Measurements from ENCODE around the gene SERPINA6.

SERPINA6 gene

DNA sequence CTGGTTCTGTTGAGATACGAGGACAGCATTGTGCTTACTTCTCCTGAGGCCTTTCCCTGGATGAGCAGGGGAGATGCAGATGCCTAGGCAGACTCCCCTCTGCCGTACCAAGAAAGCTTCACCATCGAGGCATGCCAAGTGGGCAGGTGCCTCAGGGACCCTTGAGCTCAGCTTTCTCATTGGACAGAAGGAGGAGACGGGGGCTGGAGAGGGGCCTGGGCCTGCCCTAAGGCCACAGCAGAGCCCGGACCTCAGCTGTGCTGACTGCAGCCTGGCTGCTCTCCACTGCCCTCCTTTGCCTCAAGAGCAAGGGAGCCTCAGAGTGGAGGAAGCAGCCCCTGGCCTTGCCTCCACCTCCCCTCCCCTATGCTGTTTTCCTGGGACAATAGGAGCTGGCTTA, 41.8 kb upstream of the SERPINA6 start:
- peaks cover 0 to 2% of the 10 kb centered on the region in 2 donors for H3K4me1 ChIP-seq (ENCODE audit: control insufficient read depth in 2 of 2, insufficient read depth in 2 of 2, low read length in 2 of 2)
- no peaks in the 10 kb centered on the region for H3K27me3 ChIP-seq (ENCODE audit: control insufficient read depth in 2 of 2, insufficient read depth in 2 of 2, low read length in 2 of 2)
- no peaks in the 10 kb centered on the region for H3K9me3 ChIP-seq (ENCODE audit: control insufficient read depth in 2 of 2, low read length in 2 of 2)
- H3K9ac ChIP-seq (ENCODE audit: low read depth in 1 of 2, low read length in 2 of 2) = no peak overlapping the region
- H3K27ac ChIP-seq (ENCODE audit: low read depth in 2 of 2, low read length in 2 of 2) = no peak overlapping the region
- H3K36me3 ChIP-seq (ENCODE audit: control insufficient read depth in 2 of 2, insufficient read depth in 2 of 2, low read length in 2 of 2) = no peaks in the 10 kb centered on the region
- no peak overlapping the region for H3K4me3 ChIP-seq (ENCODE audit: low read length in 2 of 2)

DNA sequence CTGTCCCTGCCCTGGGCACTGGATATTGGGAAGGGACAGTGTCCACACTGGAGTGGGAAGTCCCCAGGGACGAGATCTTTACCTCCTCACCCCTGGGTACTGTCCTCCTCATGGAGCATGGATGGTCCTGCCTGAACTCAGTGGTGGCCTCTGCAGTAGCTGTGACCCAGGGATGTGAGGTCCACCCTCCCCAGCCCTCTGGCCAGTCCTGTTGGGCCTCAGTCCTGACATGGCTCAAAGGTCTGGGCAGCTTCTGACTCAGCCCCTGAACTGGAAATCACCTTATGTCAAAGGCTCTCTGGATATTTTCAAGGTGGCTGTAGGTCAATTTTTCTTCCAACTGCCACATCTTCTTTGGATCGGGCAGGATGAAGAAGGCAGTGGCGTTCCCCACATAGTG, 40.9 kb upstream of the SERPINA6 start:
- Histone ChIP-seq H3K4me1 (ENCODE audit: control insufficient read depth in 2 of 2, insufficient read depth in 2 of 2, low read length in 2 of 2) (peaks cover 0 to 2% of the 10 kb centered on the region in 2 donors), H3K9me3 (ENCODE audit: control insufficient read depth in 2 of 2, low read length in 2 of 2) (no peaks in the 10 kb centered on the region)

DNA sequence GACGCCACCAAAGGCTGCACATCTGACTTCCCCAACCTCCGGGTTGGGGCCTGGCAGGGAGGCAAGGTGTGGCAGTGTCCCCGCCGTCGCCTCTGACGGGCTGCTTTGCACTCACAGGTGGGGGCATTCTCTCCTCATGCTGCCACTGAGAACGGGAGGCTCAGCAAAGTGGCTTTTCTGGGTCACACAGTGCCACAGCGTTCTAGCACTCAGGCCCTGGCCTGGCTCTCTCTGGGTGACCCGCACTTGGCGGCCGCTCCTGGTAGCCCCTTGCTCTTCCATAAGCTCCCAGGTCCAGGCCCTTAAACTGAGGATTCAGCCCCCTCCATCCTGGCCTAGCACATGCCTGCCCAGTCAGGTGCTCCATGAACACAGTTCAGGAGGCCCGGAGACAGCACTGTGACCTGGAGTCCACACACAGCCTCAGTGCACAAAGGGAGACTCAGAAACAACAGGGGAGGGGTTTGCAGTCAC, 40.1 kb upstream of the SERPINA6 start:
- no peak overlapping the region for H3K9ac ChIP-seq (ENCODE audit: low read depth in 1 of 2, low read length in 2 of 2)
- no peak overlapping the region for H3K4me3 ChIP-seq (ENCODE audit: low read length in 2 of 2)
- no peaks in the 10 kb centered on the region for H3K36me3 ChIP-seq (ENCODE audit: control insufficient read depth in 2 of 2, insufficient read depth in 2 of 2, low read length in 2 of 2)
- no peak overlapping the region for H3K27ac ChIP-seq (ENCODE audit: low read depth in 2 of 2, low read length in 2 of 2)
- peaks cover 0 to 2% of the 10 kb centered on the region in 2 donors for H3K4me1 ChIP-seq (ENCODE audit: control insufficient read depth in 2 of 2, insufficient read depth in 2 of 2, low read length in 2 of 2)
- no peaks in the 10 kb centered on the region for H3K27me3 ChIP-seq (ENCODE audit: control insufficient read depth in 2 of 2, insufficient read depth in 2 of 2, low read length in 2 of 2)
- H3K9me3 ChIP-seq (ENCODE audit: control insufficient read depth in 2 of 2, low read length in 2 of 2) = no peaks in the 10 kb centered on the region

More for the DNA sequence above, 40.9 kb upstream of the SERPINA6 start:
- H3K36me3 ChIP-seq (ENCODE audit: control insufficient read depth in 2 of 2, insufficient read depth in 2 of 2, low read length in 2 of 2) = no peaks in the 10 kb centered on the region
- H3K4me3 ChIP-seq (ENCODE audit: low read length in 2 of 2) = no peak overlapping the region
- H3K27me3 ChIP-seq (ENCODE audit: control insufficient read depth in 2 of 2, insufficient read depth in 2 of 2, low read length in 2 of 2) = no peaks in the 10 kb centered on the region
- H3K9ac ChIP-seq (ENCODE audit: low read depth in 1 of 2, low read length in 2 of 2) = no peak overlapping the region
- no peak overlapping the region for H3K27ac ChIP-seq (ENCODE audit: low read depth in 2 of 2, low read length in 2 of 2)

DNA sequence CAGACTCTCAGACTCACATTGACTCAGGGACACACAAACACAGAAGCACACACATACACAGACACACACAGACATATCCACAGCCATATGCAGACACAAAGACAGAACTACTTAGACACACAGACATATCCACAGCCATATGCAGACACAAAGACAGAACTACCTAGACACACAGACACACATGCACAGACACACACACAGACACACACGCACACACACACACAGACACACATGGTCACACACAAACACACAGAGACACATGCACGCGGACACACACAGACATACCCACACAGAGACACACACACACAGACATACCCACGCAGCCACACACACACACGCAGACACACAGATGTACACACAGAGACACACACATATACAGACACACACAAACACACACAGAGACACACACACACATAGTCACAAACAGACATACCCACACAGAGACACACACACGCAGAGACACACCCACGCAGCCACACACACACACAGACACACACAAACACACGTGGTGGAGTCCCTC, 39.5 kb upstream of the SERPINA6 start:
- no peak overlapping the region for H3K4me3 ChIP-seq (ENCODE audit: low read length in 2 of 2)
- no peaks in the 10 kb centered on the region for H3K36me3 ChIP-seq (ENCODE audit: control insufficient read depth in 2 of 2, insufficient read depth in 2 of 2, low read length in 2 of 2)
- H3K4me1 ChIP-seq (ENCODE audit: control insufficient read depth in 2 of 2, insufficient read depth in 2 of 2, low read length in 2 of 2) = peaks cover 0 to 2% of the 10 kb centered on the region in 2 donors
- no peak overlapping the region for H3K9ac ChIP-seq (ENCODE audit: low read depth in 1 of 2, low read length in 2 of 2)
- no peaks in the 10 kb centered on the region for H3K9me3 ChIP-seq (ENCODE audit: control insufficient read depth in 2 of 2, low read length in 2 of 2)
- no peak overlapping the region for H3K27ac ChIP-seq (ENCODE audit: low read depth in 2 of 2, low read length in 2 of 2)
- no peaks in the 10 kb centered on the region for H3K27me3 ChIP-seq (ENCODE audit: control insufficient read depth in 2 of 2, insufficient read depth in 2 of 2, low read length in 2 of 2)

DNA sequence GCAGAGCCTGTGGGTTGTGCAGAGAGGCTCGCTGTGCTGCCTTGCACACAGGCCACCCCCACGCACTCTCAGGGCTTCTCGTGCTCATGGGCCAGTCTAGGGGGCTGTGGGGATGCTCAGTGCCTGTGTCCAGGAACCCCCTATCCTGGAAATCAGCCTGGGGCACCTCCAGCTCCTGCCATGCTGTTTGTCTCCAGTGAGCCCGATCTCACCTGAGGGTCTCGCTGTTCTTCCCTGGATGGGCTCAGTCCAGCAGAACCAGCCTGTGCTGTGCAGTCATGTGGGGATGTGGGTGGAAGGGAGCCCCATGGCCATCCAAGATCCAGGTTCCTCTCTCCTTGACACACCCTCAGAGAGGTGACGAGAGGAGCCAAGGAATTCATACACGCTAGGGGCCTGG, 38.5 kb upstream of the SERPINA6 start:
- no peak overlapping the region for H3K4me3 ChIP-seq (ENCODE audit: low read length in 2 of 2)
- no peak overlapping the region for H3K9ac ChIP-seq (ENCODE audit: low read depth in 1 of 2, low read length in 2 of 2)
- H3K4me1 ChIP-seq (ENCODE audit: control insufficient read depth in 2 of 2, insufficient read depth in 2 of 2, low read length in 2 of 2) = peaks cover 0 to 2% of the 10 kb centered on the region in 2 donors
- H3K27ac ChIP-seq (ENCODE audit: low read depth in 2 of 2, low read length in 2 of 2) = no peak overlapping the region
- no peaks in the 10 kb centered on the region for H3K9me3 ChIP-seq (ENCODE audit: control insufficient read depth in 2 of 2, low read length in 2 of 2)
- no peaks in the 10 kb centered on the region for H3K27me3 ChIP-seq (ENCODE audit: control insufficient read depth in 2 of 2, insufficient read depth in 2 of 2, low read length in 2 of 2)
- H3K36me3 ChIP-seq (ENCODE audit: control insufficient read depth in 2 of 2, insufficient read depth in 2 of 2, low read length in 2 of 2) = no peaks in the 10 kb centered on the region

DNA sequence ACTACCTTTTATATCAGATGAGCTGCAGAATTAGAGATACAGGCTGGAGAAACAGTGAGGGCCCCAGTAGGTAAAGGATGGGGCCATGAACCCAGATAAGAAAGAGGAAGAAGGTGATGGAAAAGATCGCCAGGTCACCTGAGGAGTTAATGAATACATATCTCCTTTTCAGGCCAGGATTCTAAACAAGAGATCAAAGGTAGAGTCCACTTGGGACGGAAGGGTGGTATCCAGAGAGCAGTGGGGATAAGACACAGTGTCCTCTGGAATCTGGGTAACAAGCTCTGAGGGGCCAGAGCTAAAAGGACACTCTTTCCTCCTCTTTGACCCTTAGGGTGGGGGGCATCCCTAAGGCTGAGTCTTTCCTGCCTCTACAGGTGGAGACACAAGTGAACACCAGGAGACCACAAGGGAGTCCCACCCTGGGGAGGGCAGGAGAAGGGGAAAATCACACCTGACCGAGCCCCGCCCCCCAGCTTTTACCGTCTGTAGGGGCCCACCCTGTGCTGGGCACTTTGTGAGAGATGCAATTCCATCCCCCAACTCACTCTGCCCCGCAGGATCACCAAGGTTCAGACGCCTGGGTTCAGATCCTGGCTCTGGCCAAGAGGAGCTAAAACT, 37.9 kb upstream of the SERPINA6 start:
- Histone ChIP-seq H3K4me3 (ENCODE audit: low read length in 2 of 2) (no peak overlapping the region), H3K4me1 (ENCODE audit: control insufficient read depth in 2 of 2, insufficient read depth in 2 of 2, low read length in 2 of 2) (peaks cover 0 to 2% of the 10 kb centered on the region in 2 donors), H3K9ac (ENCODE audit: low read depth in 1 of 2, low read length in 2 of 2) (no peak overlapping the region), H3K9me3 (ENCODE audit: control insufficient read depth in 2 of 2, low read length in 2 of 2) (no peaks in the 10 kb centered on the region), H3K27ac (ENCODE audit: low read depth in 2 of 2, low read length in 2 of 2) (no peak overlapping the region), H3K36me3 (ENCODE audit: control insufficient read depth in 2 of 2, insufficient read depth in 2 of 2, low read length in 2 of 2) (no peaks in the 10 kb centered on the region), H3K27me3 (ENCODE audit: control insufficient read depth in 2 of 2, insufficient read depth in 2 of 2, low read length in 2 of 2) (no peaks in the 10 kb centered on the region)

DNA sequence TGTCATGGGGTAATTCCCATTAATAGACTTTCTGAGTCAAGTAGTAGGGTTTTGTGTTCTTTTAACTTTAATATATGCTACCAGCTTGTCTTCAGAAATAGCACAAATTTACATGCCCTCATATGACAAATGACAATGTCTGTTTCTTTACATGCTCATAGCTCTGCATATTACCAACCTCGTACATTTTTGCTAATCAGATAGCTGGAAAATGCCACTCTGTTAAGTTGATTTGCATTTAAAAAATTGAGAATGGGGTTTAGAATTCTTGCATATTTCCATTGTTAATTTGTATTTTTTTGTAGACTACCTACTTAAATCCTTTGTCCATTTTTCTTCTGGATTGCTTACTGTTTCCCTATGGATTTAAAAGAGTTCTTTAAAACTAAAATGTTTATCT, 34.0 kb upstream of the SERPINA6 start:
- Histone ChIP-seq H3K4me1 (ENCODE audit: control insufficient read depth in 2 of 2, insufficient read depth in 2 of 2, low read length in 2 of 2) (peaks cover 0 to 4% of the 10 kb centered on the region in 2 donors), H3K36me3 (ENCODE audit: control insufficient read depth in 2 of 2, insufficient read depth in 2 of 2, low read length in 2 of 2) (no peaks in the 10 kb centered on the region), H3K4me3 (ENCODE audit: low read length in 2 of 2) (no peak overlapping the region), H3K9ac (ENCODE audit: low read depth in 1 of 2, low read length in 2 of 2) (no peak overlapping the region), H3K27me3 (ENCODE audit: control insufficient read depth in 2 of 2, insufficient read depth in 2 of 2, low read length in 2 of 2) (peaks cover 0 to 4% of the 10 kb centered on the region in 2 donors), H3K9me3 (ENCODE audit: control insufficient read depth in 2 of 2, low read length in 2 of 2) (no peaks in the 10 kb centered on the region), H3K27ac (ENCODE audit: low read depth in 2 of 2, low read length in 2 of 2) (no peak overlapping the region)

DNA sequence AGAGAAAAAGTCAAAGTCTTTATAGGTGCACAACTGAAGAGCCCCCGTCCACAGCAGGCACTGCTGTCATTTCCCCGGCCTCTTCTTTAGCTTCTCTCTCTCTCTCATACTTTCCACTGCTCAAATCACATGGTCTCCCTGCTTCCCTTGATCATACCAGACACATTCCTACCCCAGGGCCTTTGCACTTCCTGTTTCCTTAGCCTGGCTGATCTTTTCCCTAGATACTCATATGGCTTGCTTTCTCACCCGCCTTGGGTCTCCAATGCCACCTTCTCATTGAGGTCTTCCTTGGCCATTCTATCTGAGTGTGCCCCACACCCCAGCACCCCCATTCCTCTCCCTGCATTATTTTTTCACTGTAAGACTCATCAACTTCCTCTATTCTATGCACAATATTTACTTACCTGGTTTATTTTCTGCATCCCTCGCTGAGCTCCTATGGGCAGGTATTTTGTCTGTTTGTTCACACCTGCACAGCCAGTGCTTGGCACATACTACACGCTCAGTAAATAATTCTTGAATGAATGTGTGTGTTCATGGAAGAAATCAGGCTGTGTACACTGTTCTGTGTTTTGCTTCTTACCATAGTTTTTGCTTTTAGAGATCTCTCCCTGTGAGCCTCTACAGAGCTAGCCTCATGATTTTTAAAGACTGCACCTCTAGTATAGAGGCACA, 33.4 kb upstream of the SERPINA6 start:
- H3K27ac ChIP-seq (ENCODE audit: low read depth in 2 of 2, low read length in 2 of 2) = no peak overlapping the region
- no peak overlapping the region for H3K4me3 ChIP-seq (ENCODE audit: low read length in 2 of 2)
- peaks cover 0 to 4% of the 10 kb centered on the region in 2 donors for H3K4me1 ChIP-seq (ENCODE audit: control insufficient read depth in 2 of 2, insufficient read depth in 2 of 2, low read length in 2 of 2)
- H3K9me3 ChIP-seq (ENCODE audit: control insufficient read depth in 2 of 2, low read length in 2 of 2) = no peaks in the 10 kb centered on the region
- peaks cover 0 to 4% of the 10 kb centered on the region in 2 donors for H3K27me3 ChIP-seq (ENCODE audit: control insufficient read depth in 2 of 2, insufficient read depth in 2 of 2, low read length in 2 of 2)
- no peaks in the 10 kb centered on the region for H3K36me3 ChIP-seq (ENCODE audit: control insufficient read depth in 2 of 2, insufficient read depth in 2 of 2, low read length in 2 of 2)
- no peak overlapping the region for H3K9ac ChIP-seq (ENCODE audit: low read depth in 1 of 2, low read length in 2 of 2)

DNA sequence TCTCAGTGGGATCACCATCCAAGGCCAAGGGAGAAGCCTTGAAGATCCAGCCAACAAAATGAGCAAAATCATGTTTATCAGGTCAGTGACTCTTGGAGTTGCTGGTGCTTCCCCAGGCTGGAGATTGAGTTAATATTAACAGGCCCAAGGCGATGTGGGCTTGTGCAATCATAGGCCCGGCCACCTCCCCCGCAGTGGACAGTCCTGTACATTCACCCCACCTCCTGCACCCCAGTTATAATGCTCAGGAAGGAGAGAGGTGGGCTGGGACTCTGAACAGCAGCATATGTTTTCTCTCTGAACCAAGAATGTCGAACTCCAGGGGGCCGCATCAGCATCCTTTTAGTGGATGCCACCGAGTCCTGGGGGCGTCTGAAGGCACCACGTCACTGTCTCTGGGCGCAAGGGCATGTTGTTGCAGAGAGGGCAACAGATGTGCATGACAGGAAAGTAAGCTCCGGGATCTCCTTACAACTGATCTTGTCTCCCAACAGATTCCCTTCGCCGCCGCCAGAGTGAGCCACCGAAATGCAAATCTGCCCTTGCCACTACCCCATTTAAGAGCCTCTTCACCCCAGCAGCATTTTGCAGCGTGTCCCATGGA, 32.2 kb upstream of the SERPINA6 start:
- H3K4me3 ChIP-seq (ENCODE audit: low read length in 2 of 2) = no peak overlapping the region
- H3K4me1 ChIP-seq (ENCODE audit: control insufficient read depth in 2 of 2, insufficient read depth in 2 of 2, low read length in 2 of 2) = peaks cover 0 to 4% of the 10 kb centered on the region in 2 donors
- H3K36me3 ChIP-seq (ENCODE audit: control insufficient read depth in 2 of 2, insufficient read depth in 2 of 2, low read length in 2 of 2) = no peaks in the 10 kb centered on the region
- H3K27ac ChIP-seq (ENCODE audit: low read depth in 2 of 2, low read length in 2 of 2) = no peak overlapping the region
- H3K9ac ChIP-seq (ENCODE audit: low read depth in 1 of 2, low read length in 2 of 2) = no peak overlapping the region
- peaks cover 0 to 4% of the 10 kb centered on the region in 2 donors for H3K27me3 ChIP-seq (ENCODE audit: control insufficient read depth in 2 of 2, insufficient read depth in 2 of 2, low read length in 2 of 2)
- no peaks in the 10 kb centered on the region for H3K9me3 ChIP-seq (ENCODE audit: control insufficient read depth in 2 of 2, low read length in 2 of 2)

DNA sequence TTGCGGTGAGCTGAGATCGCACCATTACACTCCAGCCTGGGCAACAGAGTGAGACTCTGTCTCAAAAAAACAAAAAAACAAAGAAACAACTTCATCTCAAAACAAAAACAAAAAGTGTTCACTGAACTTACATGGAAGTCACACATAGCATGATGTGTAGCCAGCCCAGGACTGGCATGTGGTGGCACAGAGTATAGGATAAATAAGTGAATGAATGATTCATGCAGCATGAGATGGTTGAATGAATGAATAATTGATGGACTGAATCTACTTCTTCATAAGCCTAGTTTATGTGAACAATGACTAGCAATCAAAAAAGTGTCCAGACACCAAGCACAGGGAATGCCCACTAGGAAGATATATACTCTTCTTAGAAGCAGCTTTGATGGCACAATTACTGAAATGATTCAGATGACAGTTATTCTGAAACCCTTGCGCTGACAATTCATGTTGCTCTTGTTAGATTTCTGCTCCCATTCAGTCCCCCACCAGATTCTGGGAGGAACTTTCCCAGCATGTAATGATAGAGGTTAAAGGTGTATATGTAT, 31.6 kb upstream of the SERPINA6 start:
- H3K27me3 ChIP-seq (ENCODE audit: control insufficient read depth in 2 of 2, insufficient read depth in 2 of 2, low read length in 2 of 2) = peaks cover 0 to 4% of the 10 kb centered on the region in 2 donors
- no peak overlapping the region for H3K4me3 ChIP-seq (ENCODE audit: low read length in 2 of 2)
- H3K4me1 ChIP-seq (ENCODE audit: control insufficient read depth in 2 of 2, insufficient read depth in 2 of 2, low read length in 2 of 2) = peaks cover 0 to 2% of the 10 kb centered on the region in 2 donors
- no peaks in the 10 kb centered on the region for H3K36me3 ChIP-seq (ENCODE audit: control insufficient read depth in 2 of 2, insufficient read depth in 2 of 2, low read length in 2 of 2)
- H3K27ac ChIP-seq (ENCODE audit: low read depth in 2 of 2, low read length in 2 of 2) = no peak overlapping the region
- no peak overlapping the region for H3K9ac ChIP-seq (ENCODE audit: low read depth in 1 of 2, low read length in 2 of 2)
- H3K9me3 ChIP-seq (ENCODE audit: control insufficient read depth in 2 of 2, low read length in 2 of 2) = no peaks in the 10 kb centered on the region

Data from mucosa of rectum (tissue), 2 donors.